ENCODE measurements around the gene GALNT9. TPM values are rescaled to one million over a fixed set of nuclear protein-coding genes. Genes with fewer than 3 reads are reported as not detected.

GALNT9 gene
- total RNA-seq, 1 donor from 2014 or later = 1.6 TPM

DNA sequence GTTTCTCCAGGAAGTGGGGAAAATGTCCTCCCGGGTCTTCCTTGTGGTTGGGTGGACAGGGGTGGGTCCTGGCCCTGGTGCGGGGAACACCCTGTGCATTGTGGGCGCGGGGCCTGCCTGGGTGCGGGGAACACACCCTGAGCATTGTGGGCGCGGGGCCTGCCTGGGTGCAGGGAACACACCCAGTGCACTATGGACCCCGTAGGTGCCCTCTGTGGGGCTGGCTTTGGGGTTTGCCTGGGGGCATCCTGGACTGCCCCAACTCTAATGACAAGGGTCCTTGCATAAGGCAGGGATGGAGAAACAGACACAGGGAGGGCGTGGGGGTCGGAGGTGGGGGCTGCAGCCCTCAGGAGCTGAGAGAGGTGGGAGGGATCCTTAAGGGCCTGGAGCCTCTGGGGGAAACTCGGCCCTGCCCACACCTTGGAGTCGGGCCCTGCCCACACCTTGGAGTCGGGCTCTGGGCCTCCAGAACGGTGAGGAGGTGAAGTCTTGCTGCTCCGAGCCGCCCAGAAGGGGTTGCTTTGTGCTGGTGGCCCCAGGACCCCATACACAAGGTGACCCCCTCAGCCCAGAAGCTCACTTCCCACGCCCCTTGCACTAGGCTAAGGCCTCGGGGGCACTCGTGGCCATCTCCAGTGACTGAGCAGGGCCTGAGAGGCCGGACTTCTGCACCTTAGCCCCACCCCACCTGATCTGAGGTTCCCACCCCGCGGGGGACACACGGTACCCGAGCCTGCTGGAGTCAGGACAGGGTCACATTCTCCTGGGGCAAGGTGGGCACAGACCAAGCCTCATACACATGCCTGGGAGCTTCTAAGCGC, 69.3 kb downstream of the GALNT9 start:
- H3K36me3 Mint-ChIP-seq = no peaks in the 10 kb centered on the region
- TF ChIP-seq, protein P1, sequence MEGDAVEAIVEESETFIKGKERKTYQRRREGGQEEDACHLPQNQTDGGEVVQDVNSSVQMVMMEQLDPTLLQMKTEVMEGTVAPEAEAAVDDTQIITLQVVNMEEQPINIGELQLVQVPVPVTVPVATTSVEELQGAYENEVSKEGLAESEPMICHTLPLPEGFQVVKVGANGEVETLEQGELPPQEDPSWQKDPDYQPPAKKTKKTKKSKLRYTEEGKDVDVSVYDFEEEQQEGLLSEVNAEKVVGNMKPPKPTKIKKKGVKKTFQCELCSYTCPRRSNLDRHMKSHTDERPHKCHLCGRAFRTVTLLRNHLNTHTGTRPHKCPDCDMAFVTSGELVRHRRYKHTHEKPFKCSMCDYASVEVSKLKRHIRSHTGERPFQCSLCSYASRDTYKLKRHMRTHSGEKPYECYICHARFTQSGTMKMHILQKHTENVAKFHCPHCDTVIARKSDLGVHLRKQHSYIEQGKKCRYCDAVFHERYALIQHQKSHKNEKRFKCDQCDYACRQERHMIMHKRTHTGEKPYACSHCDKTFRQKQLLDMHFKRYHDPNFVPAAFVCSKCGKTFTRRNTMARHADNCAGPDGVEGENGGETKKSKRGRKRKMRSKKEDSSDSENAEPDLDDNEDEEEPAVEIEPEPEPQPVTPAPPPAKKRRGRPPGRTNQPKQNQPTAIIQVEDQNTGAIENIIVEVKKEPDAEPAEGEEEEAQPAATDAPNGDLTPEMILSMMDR (conservative IDR thresholded peaks at IDR 0.05) = no peak
- no peaks in the 10 kb centered on the region for H3K9me3 Mint-ChIP-seq
- peaks cover 5% of the 10 kb centered on the region for H3K4me1 Mint-ChIP-seq (ENCODE audit: unreplicated experiment)
- no peak for DNase-seq (ENCODE audit: extremely low spot score, unreplicated experiment)
- H3K4me3 Mint-ChIP-seq = no peak overlapping the region
- no peak overlapping the region for H3K27ac Mint-ChIP-seq
- peaks cover 49% of the 10 kb centered on the region for H3K27me3 Mint-ChIP-seq

DNA sequence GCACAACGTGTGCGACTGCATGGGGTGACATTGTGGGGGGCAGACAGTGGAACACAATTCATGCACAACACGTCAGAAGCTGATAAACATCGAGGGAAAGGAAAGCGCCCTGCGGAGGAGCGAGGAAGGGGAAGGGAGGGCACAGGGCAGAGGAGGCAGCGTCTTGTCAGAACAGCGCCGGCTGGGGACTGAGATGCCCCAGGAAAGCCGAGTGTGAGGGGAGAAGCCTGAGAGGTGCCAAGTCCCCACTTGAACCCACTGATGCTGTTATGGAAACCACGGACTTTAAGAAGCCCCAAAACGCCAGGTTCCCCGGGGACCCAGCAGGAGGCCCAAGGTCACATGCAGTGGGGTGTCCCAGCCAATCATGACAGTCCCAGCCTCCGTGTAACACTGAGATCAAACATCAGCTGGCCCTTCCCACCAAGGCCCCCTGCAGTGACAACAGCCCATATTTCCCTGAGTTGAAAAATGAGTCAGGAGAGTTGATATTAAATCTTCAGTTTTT, 70.0 kb downstream of the GALNT9 start:
- Mint-ChIP-seq H3K4me3 (no peak overlapping the region), H3K27me3 (peaks cover 50% of the 10 kb centered on the region), H3K9me3 (no peaks in the 10 kb centered on the region), H3K27ac (no peak overlapping the region), H3K4me1 (ENCODE audit: unreplicated experiment) (peaks cover 5% of the 10 kb centered on the region), H3K36me3 (no peaks in the 10 kb centered on the region)
- no peak for DNase-seq (ENCODE audit: extremely low spot score, unreplicated experiment)
- TF ChIP-seq, protein P1 (conservative IDR thresholded peaks at IDR 0.05) = no peak

DNA sequence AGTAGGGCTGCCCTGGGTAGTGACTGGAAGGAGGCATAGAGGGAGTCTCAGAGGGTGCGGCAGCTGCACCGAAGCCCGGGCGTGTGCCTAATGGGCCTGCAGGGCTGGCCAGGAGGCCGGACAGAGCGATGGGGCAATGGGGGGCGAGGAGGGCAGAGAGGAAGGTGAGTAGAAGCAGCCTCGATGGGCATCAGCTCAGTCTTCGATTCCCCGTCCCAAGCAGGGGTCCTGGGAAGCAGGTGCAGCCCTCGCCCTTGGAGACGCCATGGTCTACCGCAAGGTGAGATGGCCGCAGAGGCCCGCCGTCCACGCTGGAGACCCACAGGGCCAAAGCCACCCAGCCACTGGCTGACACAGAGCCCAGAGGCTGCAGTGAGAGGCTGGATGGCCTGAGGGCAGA, 70.8 kb downstream of the GALNT9 start:
- H3K9me3 Mint-ChIP-seq = no peaks in the 10 kb centered on the region
- no peak for DNase-seq (ENCODE audit: extremely low spot score, unreplicated experiment)
- H3K27me3 Mint-ChIP-seq = peaks cover 53% of the 10 kb centered on the region
- H3K4me1 Mint-ChIP-seq (ENCODE audit: unreplicated experiment) = peaks cover 5% of the 10 kb centered on the region
- H3K27ac Mint-ChIP-seq = no peak overlapping the region
- TF ChIP-seq, protein P1 (conservative IDR thresholded peaks at IDR 0.05) = no peak
- no peaks in the 10 kb centered on the region for H3K36me3 Mint-ChIP-seq
- H3K4me3 Mint-ChIP-seq = no peak overlapping the region

DNA sequence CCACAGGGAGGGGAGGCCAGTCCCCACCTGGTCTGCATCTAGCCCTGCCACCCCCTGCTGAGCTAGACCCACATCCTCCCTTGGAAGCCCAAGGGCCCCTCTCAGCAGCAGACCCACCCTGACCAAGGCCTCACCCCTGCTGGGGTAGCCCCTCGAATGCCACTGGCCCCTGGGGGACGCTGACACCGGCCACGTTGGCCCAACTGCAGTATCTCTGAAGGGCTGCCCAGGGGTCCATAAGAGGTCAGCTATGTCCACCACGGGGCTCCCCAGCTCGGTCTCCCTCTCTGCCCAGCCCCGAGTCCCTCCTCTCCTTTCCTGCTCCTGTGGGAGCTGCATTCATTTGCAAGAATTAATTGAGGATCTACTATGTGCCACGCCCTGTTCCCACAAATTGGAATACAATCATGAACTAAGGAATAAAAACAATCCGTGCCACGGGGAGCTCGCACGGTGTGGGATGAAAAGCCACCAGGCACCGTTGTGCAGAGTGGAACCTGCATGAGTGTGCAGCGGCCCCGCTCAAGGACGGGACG, 71.4 kb downstream of the GALNT9 start:
- Mint-ChIP-seq H3K4me1 (ENCODE audit: unreplicated experiment) (peaks cover 5% of the 10 kb centered on the region), H3K9me3 (no peaks in the 10 kb centered on the region), H3K27me3 (peaks cover 49% of the 10 kb centered on the region), H3K4me3 (no peak overlapping the region), H3K27ac (no peak overlapping the region), H3K36me3 (no peaks in the 10 kb centered on the region)
- no peak for DNase-seq (ENCODE audit: extremely low spot score, unreplicated experiment)
- TF ChIP-seq, protein P1 (conservative IDR thresholded peaks at IDR 0.05) = no peak

DNA sequence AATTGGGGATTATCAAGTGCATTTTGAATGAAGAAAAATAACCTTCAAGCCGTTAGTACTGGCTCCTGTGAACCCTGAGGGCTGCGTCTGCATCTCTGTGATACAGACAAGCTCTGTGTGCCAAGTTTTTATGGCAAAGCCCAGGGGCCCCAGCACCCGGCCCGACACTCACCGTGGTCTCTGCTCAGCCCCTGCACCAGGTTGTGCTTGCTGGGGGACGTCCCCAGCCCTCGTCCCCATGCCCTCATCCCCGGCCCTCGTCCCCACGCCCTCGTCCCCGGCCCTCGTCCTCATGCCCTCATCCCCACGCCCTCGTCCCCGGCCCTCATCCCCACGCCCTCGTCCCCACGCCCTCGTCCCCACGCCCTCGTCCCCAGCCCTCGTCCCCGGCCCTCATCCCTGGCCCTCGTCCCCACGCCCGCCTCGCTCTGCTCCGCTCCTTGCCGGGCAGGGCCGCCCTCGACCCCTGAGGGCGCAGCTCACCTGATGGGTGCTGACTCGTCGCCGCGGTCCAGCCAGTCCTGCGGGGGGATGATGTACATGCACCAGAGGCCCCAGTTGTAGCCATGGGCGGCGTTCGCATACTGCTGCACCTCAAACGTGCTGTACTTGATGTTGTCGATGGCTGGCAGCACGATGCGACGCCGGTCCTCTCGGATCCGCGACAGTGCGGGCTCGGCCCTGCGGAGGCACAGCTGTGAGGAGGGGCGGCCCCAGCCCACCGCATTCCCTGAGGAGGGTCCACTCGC, 72.0 kb downstream of the GALNT9 start:
- no peaks in the 10 kb centered on the region for H3K9me3 Mint-ChIP-seq
- H3K27me3 Mint-ChIP-seq = peaks cover 47% of the 10 kb centered on the region
- DNase-seq (ENCODE audit: extremely low spot score, unreplicated experiment) = no peak
- H3K4me3 Mint-ChIP-seq = no peak overlapping the region
- peaks cover 5% of the 10 kb centered on the region for H3K4me1 Mint-ChIP-seq (ENCODE audit: unreplicated experiment)
- H3K36me3 Mint-ChIP-seq = no peaks in the 10 kb centered on the region
- TF ChIP-seq, protein P1 (conservative IDR thresholded peaks at IDR 0.05) = no peak
- no peak overlapping the region for H3K27ac Mint-ChIP-seq
